K562 (cell line): ENCODE results near the gene FGF1. TPM values are rescaled to one million over a fixed set of nuclear protein-coding genes. Genes with fewer than 3 reads are reported as not detected.

Experiments
- ATAC-seq: fragments of 200-7000 bp; cut with Tn5 transposase; 3 replicates; pipeline ENCODE4 v1.9.1; 2020; ENCODE audit warnings: moderate library complexity
- BruUV-seq: library from RNA; stranded (reverse); fragments of 400-500 nt; replicated peaks from 2 replicates; lab custom pipeline; 2021; lab: Mats Ljungman, UMichigan
- CTCF ChIA-PET: fragments of 300-600 bp; formaldehyde crosslinking; extraction: SDS; loops from one replicate; lab custom pipeline; 2021; ENCODE audit warnings: low intra/inter-chr PET ratio; lab: Yijun Ruan, JAX
- POLR2A ChIA-PET: fragments of 300-600, 350-650 bp; sonication (Branson Sonifier 250); formaldehyde crosslinking; extraction: SDS; loops from one replicate; lab custom pipeline; 2021; ENCODE audit warnings: antibody characterized with exemption, inconsistent platforms; lab: Yijun Ruan, JAX
- DNase-seq, 4 experiments: peaks; one replicate each; pipeline versions ENCODE4 v3.0.0 to v3.0.0-alpha.2; 2011 to 2018; ENCODE audit warnings: low spot score in 3 of 4, mixed read lengths in 3 of 4; ENCODE audit errors: extremely low read depth in 1 of 4
- FAIRE-seq: peaks from 2 replicates; lab custom pipeline; 2011; peaks lifted over from hg19 to GRCh38; lab: Jason Lieb, UNC
- H2AFZ ChIP-seq: 2 replicates; pipeline ENCODE4 v1.6.0; 2011; ENCODE audit warnings: low read depth, low read length, control low read depth, inconsistent platforms
- H3K27ac ChIP-seq: fragments of 200-600 bp; 3 replicates; pipeline ENCODE4 v1.8.0; 2011; ENCODE audit warnings: low read depth, mild to moderate bottlenecking, control low read depth, inconsistent platforms, low read length, moderate library complexity, mixed read lengths; ENCODE audit errors: extremely low read depth
- H3K27me3 ChIP-seq, 2 experiments: fragments of 300-600 bp in 1 of 2; 2 replicates in 1 of 2; 3 replicates in 1 of 2; pipeline versions ENCODE4 v1.6.0 to v1.8.0; 2011; ENCODE audit warnings: inconsistent platforms in 2 of 2, low read length in 2 of 2, mild to moderate bottlenecking in 1 of 2, mixed read lengths in 1 of 2, moderate library complexity in 1 of 2; ENCODE audit not compliant: control insufficient read depth in 2 of 2, insufficient read depth in 2 of 2
- H3K36me3 ChIP-seq: fragments of 300-600 bp; 3 replicates; pipeline ENCODE4 v1.8.0; 2011; ENCODE audit warnings: mild to moderate bottlenecking, low read length, inconsistent platforms; ENCODE audit not compliant: control insufficient read depth, insufficient read depth
- H3K4me1 ChIP-seq, 2 experiments: fragments of 200-600 bp in 1 of 2; replicated peaks in 1 of 2; 2 replicates in 1 of 2; 3 replicates in 1 of 2; pipeline versions ENCODE4 v1.5.1 to v1.8.0; 2011; ENCODE audit warnings: inconsistent platforms in 2 of 2, low read length in 2 of 2, mild to moderate bottlenecking in 1 of 2, mixed read lengths in 1 of 2, moderate library complexity in 1 of 2; ENCODE audit not compliant: control insufficient read depth in 2 of 2, insufficient read depth in 2 of 2
- H3K4me2 ChIP-seq: 2 replicates; pipeline ENCODE4 v1.6.1; 2011; ENCODE audit warnings: low read length, control low read depth, inconsistent platforms, mixed read lengths; ENCODE audit not compliant: insufficient read depth
- H3K4me3 ChIP-seq: fragments of 200-600 bp; sonication (generic), shearing (Covaris generic); 2 replicates; pipeline ENCODE4 v1.5.1; 2016; ENCODE audit warnings: control low read depth, inconsistent platforms
- H3K79me2 ChIP-seq: fragments of 200-600 bp; 3 replicates; pipeline ENCODE4 v1.8.0; 2011; ENCODE audit warnings: low read length, inconsistent platforms; ENCODE audit not compliant: control insufficient read depth, insufficient read depth
- H3K9ac ChIP-seq, 2 experiments: 2 replicates each; pipeline versions ENCODE4 v1.6.0 to v1.6.1; 2011; ENCODE audit warnings: low read depth in 2 of 2, low read length in 2 of 2, control low read depth in 1 of 2, inconsistent platforms in 1 of 2, mild to moderate bottlenecking in 1 of 2, mixed read lengths in 1 of 2; ENCODE audit not compliant: insufficient read depth in 1 of 2
- H3K9me1 ChIP-seq: one replicate; pipeline ENCODE4 v1.6.0; 2011; ENCODE audit warnings: inconsistent platforms, mild to moderate bottlenecking, low read length, moderate library complexity; ENCODE audit not compliant: control insufficient read depth, insufficient read depth
- H3K9me3 ChIP-seq: replicated peaks from 2 replicates; pipeline ENCODE4 v1.5.1; 2011; ENCODE audit warnings: low read depth, low read length, inconsistent platforms; ENCODE audit not compliant: control insufficient read depth, insufficient read depth
- H4K20me1 ChIP-seq: replicated peaks from 2 replicates; pipeline ENCODE4 v1.6.1; 2011; ENCODE audit warnings: low read length, inconsistent platforms, mixed read lengths; ENCODE audit not compliant: control insufficient read depth, insufficient read depth
- KAT8 ChIP-seq: fragments of 450-650 bp; IDR thresholded peaks from 2 replicates; pipeline ENCODE4 v1.6.1; 2016; ENCODE audit warnings: low read depth, mild to moderate bottlenecking
- RBM34 ChIP-seq: fragments of 200-400 bp; formaldehyde crosslinking; IDR thresholded peaks from 2 replicates; pipeline ENCODE4 v1.6.1; 2018; ENCODE audit warnings: low read length, borderline replicate concordance; ENCODE audit not compliant: insufficient read depth
- SMARCA5 ChIP-seq: fragments of 450-650 bp; IDR thresholded peaks from 2 replicates; pipeline ENCODE4 v1.6.1; 2016
- TGIF2 ChIP-seq: sonication (generic); formaldehyde crosslinking; IDR thresholded peaks from 2 replicates; pipeline ENCODE4 v1.8.1; 2022; ENCODE audit warnings: mild to moderate bottlenecking, missing genetic modification reagents, moderate library complexity
- TOE1 ChIP-seq, 2 experiments: fragments of 450-650 bp in 1 of 2; sonication (generic) in 1 of 2; formaldehyde crosslinking in 1 of 2; IDR thresholded peaks; 2 replicates each; pipeline versions ENCODE4 v1.7.1 to v1.8.0; 2016 to 2022; ENCODE audit warnings: borderline replicate concordance in 2 of 2, mild to moderate bottlenecking in 2 of 2, antibody characterized with exemption in 1 of 2, inconsistent platforms in 1 of 2, low read depth in 1 of 2, missing genetic modification reagents in 1 of 2, moderate library complexity in 1 of 2
- ZNF324 ChIP-seq: fragments of 250-450 bp; sonication (Bioruptor Pico); IDR thresholded peaks from 2 replicates; pipeline ENCODE4 v1.4.0; 2020; ENCODE audit warnings: mild to moderate bottlenecking
- ZNF644 ChIP-seq: fragments of 200-800 bp; sonication (Bioruptor generic); IDR thresholded peaks from 2 replicates; pipeline ENCODE4 v1.6.1; 2016; ENCODE audit warnings: low read depth, missing genetic modification characterization, missing compliant biosample characterization
- WGBS: fragments of 100-300 bp; shearing (Covaris generic); methylation state at CpG from one replicate; pipeline ENCODE4 v1.1.6; 2016; ENCODE audit warnings: low coverage, mixed read lengths; ENCODE audit not compliant: insufficient coverage; ENCODE audit errors: missing lambda C conversion rate; 5-methylcytosine and 5-hydroxymethylcytosine counted together
- in situ Hi-C: fragments of 300-500 bp; cut with MboI; formaldehyde crosslinking; loops from 4 replicates; pipeline ENCODE4 v1.15.0; 2018; ENCODE audit warnings: inconsistent platforms, mixed read lengths
- intact Hi-C: fragments of 100-400 bp; cut with micrococcal nuclease; formaldehyde crosslinking; loops from 2 replicates; pipeline ENCODE4 v1.14.2; 2022
- polyA plus RNA-seq, 8 experiments: library from polyadenylated mRNA; depleted of rRNA in 4 of 8; stranded (reverse) in 5 of 8; unstranded in 3 of 8; fragments of >200 nt; fragmentation: Nextera tagmentation in 2 of 8; fragmentation: Illumina TruSeq in 1 of 8; extraction: Ambion mirVana in 2 of 8; extraction: Trizol in 1 of 8; gene quantifications; 2 replicates each; pipeline versions ENCODE4 v1.2.1 to v1.2.3, GENCODE V29; 2011 to 2014; ENCODE audit warnings: inconsistent platforms in 1 of 8, missing spikeins in 1 of 8
- total RNA-seq, 7 experiments: library from RNA; depleted of rRNA in 6 of 7; stranded (reverse); fragments of >200 nt in 6 of 7; fragmentation: Illumina TruSeq in 2 of 7; extraction: Trizol in 2 of 7; gene quantifications; 2 replicates each; pipeline versions ENCODE4 v1.2.1 to v1.2.3, GENCODE V29; 2011 to 2021; ENCODE audit warnings: low replicate concordance in 1 of 7

Gene FGF1
- total and polyA plus RNA-seq, 9 of the 15 experiments (the other 6 are each of a cell fraction or from before 2014, with no cell fraction given), result not detected

GRCh38 chr5:142701673-142702311 lies 15.9 kb upstream of the FGF1 start:
- Histone ChIP-seq H3K4me1 (no peaks in the 10 kb centered on the region), H3K4me3 (no peak overlapping the region), H2AFZ (no peak overlapping the region), H3K36me3 (no peaks in the 10 kb centered on the region), H3K79me2 (no peaks in the 10 kb centered on the region), H3K27me3 (peaks cover 0 to 9% of the 10 kb centered on the region in 2 experiments; a peak in 2 of 5 replicates), H3K4me2 (no peak overlapping the region), H3K27ac (no peak overlapping the region), H3K9me1 (no peaks in the 10 kb centered on the region), H3K9me3 (no peaks in the 10 kb centered on the region), H4K20me1 (no peaks in the 10 kb centered on the region), H3K9ac (no peak overlapping the region)
- TF ChIP-seq TOE1 (IDR thresholded peaks at IDR 0.05; ENCODE audit: borderline replicate concordance) (no peak), TOE1 (CRISPR knock-in tag; IDR thresholded peaks at IDR 0.05; ENCODE audit: borderline replicate concordance, low read depth) (no peak), KAT8 (no peak), ZNF324 (CRISPR knock-in tag) (no peak), ZNF644 (tag) (no peak), RBM34 (no peak), SMARCA5 (no peak), TGIF2 (CRISPR knock-in tag) (no peak)
- WGBS, result 0% methylated on average over 3 of the region's 3 CpGs
- intact Hi-C loops, result no loop called here
- BruUV-seq, result no TSS peak
- DNase-seq, result no peak
- in situ Hi-C loops, result no loop called here
- ChIA-PET CTCF (no interaction called here), POLR2A (interaction anchor here (0.6 kb wide), 1 partner anchor 91 kb away, joined by 3 read pairs; no protein-coding TSS in a partner anchor)
- FAIRE-seq, result no peak
- ATAC-seq, result no peak
